Astrocyte (in vitro differentiated cells and primary cell): Measurements from ENCODE around the gene SLC38A3. TPM values are rescaled to one million over a fixed set of nuclear protein-coding genes. Genes with fewer than 3 reads are reported as not detected.

Experiments
- DNase-seq: peaks from one replicate; pipeline ENCODE4 v3.0.0-alpha.2; 2010; ENCODE audit warnings: low read depth
- FAIRE-seq: peaks from 2 replicates; lab custom pipeline; 2011; peaks lifted over from hg19 to GRCh38; lab: Jason Lieb, UNC
- H2AFZ ChIP-seq: 2 replicates; pipeline ENCODE4 v1.6.0; 2012; ENCODE audit warnings: low read depth, low read length, inconsistent platforms
- H3K27ac ChIP-seq: 2 replicates; pipeline ENCODE4 v1.5.1; 2011; ENCODE audit warnings: low read depth, low read length, inconsistent platforms
- H3K27me3 ChIP-seq: 2 replicates; pipeline ENCODE4 v1.6.0; 2011; ENCODE audit warnings: low read length, inconsistent platforms; ENCODE audit not compliant: insufficient read depth
- H3K36me3 ChIP-seq: 2 replicates; pipeline ENCODE4 v1.5.1; 2011; ENCODE audit warnings: low read length, inconsistent platforms; ENCODE audit not compliant: insufficient read depth
- H3K4me1 ChIP-seq: 2 replicates; pipeline ENCODE4 v1.5.1; 2011; ENCODE audit warnings: low read length, inconsistent platforms; ENCODE audit not compliant: insufficient read depth
- H3K4me2 ChIP-seq: 2 replicates; pipeline ENCODE4 v1.6.0; 2012; ENCODE audit warnings: low read length, inconsistent platforms
- H3K4me3 ChIP-seq: 2 replicates; pipeline ENCODE4 v1.5.1; 2011; ENCODE audit warnings: low read depth, mild to moderate bottlenecking, low read length, inconsistent platforms; ENCODE audit not compliant: insufficient read depth
- H3K79me2 ChIP-seq: 2 replicates; pipeline ENCODE4 v1.6.0; 2012; ENCODE audit warnings: mild to moderate bottlenecking, low read length, inconsistent platforms; ENCODE audit not compliant: insufficient read depth
- H3K9ac ChIP-seq: 2 replicates; pipeline ENCODE4 v1.6.0; 2012; ENCODE audit warnings: mild to moderate bottlenecking, low read length, inconsistent platforms
- H3K9me3 ChIP-seq: 2 replicates; pipeline ENCODE4 v1.5.1; 2012; ENCODE audit warnings: low read depth, mild to moderate bottlenecking, low read length, inconsistent platforms; ENCODE audit not compliant: insufficient read depth
- H4K20me1 ChIP-seq: 2 replicates; pipeline ENCODE4 v1.6.0; 2012; ENCODE audit warnings: low read length, inconsistent platforms; ENCODE audit not compliant: insufficient read depth
- H3K27ac Mint-ChIP-seq: one replicate; pipeline ENCODE4 v1.8.0; 2021; ENCODE audit warnings: mild to moderate bottlenecking, mixed read lengths; ENCODE audit not compliant: unreplicated experiment
- H3K27me3 Mint-ChIP-seq: one replicate; pipeline ENCODE4 v1.8.0; 2021; ENCODE audit warnings: low read depth, mixed read lengths; ENCODE audit not compliant: unreplicated experiment
- H3K36me3 Mint-ChIP-seq: one replicate; pipeline ENCODE4 v1.8.0; 2021; ENCODE audit warnings: low read depth, mixed read lengths; ENCODE audit not compliant: unreplicated experiment
- H3K4me1 Mint-ChIP-seq: one replicate; pipeline ENCODE4 v1.8.0; 2021; ENCODE audit warnings: low read depth, mixed read lengths; ENCODE audit not compliant: unreplicated experiment
- H3K4me3 Mint-ChIP-seq: one replicate; pipeline ENCODE4 v1.8.0; 2021; ENCODE audit warnings: mild to moderate bottlenecking, moderate library complexity, mixed read lengths; ENCODE audit not compliant: unreplicated experiment
- H3K9me3 Mint-ChIP-seq: one replicate; pipeline ENCODE4 v1.8.0; 2021; ENCODE audit warnings: mild to moderate bottlenecking, mixed read lengths; ENCODE audit not compliant: unreplicated experiment
- EZH2 ChIP-seq: IDR thresholded peaks from 2 replicates; pipeline ENCODE4 v1.6.1; 2012; ENCODE audit warnings: mild to moderate bottlenecking, low read length, inconsistent platforms; ENCODE audit not compliant: insufficient read depth
- total RNA-seq: library from RNA; stranded (reverse); gene quantifications from 2 replicates; pipeline ENCODE4 v1.2.1, GENCODE V29; 2021
- TF ChIP-seq, protein P1 (sequence below): IDR thresholded peaks from 2 replicates; pipeline ENCODE4 v1.5.1; 2011; ENCODE audit warnings: low read depth, mild to moderate bottlenecking, inconsistent platforms, low read length, moderate library complexity; ENCODE audit not compliant: insufficient read depth

SLC38A3 gene
- total RNA-seq, 1 donor from 2014 or later: 0.68 TPM

DNA sequence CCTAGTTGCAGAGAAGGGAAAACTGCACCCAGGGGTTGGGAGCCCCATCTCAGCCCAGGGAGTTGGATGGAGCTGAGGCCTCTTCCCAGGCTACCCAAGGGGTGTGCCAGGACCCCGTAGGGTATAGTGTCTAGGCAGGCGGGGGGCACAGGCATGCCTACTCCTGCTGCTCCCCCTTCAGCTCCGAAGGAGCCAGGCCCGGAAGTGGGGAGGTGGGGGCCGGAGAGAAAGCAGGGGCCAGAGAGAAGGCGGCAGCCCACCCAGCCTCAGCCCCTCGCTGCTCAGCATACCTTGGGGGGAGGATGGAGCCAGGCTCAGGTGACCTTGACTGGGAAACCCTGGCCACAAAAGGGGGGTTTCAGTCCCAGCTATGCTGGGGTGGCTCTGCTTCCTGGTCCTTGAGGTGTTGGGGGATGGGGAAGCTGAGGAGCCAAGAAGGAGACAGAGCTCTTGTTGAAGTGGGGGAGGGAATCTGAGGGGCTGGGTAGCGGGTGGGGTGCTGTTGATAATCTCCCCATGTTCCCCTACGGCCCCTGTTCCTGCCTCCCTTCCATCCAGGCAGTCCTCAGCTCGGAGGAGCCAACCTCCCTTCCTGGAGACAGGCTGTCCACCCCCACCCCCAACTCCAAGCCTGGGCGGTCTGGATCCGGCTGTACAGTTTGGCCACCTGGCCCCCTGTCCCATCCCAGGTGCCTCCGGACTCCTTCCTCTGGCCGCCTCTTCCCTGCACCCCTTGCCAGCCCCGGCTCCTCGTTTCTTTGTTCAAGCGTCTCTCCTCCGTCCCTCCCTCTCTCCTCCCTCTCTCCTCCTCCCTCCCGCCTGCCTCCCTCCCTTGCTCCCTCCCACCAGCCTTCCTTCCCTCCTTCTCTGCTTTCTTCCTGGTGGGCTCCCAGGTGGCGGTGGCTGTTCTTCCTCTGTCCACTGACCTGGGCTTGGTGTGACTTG, 48.2 kb upstream of the SLC38A3 start:
- no peak for DNase-seq
- peaks cover 9% of the 10 kb centered on the region for H3K27me3 ChIP-seq
- no peak overlapping the region for H3K27ac ChIP-seq
- Mint-ChIP-seq H3K27ac (no peak overlapping the region), H3K27me3 (peaks cover 46% of the 10 kb centered on the region), H3K4me1 (peaks cover 13% of the 10 kb centered on the region), H3K4me3 (peak overlapping the region; percentile 87), H3K9me3 (peaks cover 2% of the 10 kb centered on the region), H3K36me3 (no peaks in the 10 kb centered on the region)
- peak overlapping the region; percentile 66 for H2AFZ ChIP-seq
- TF ChIP-seq EZH2: no peak
- TF ChIP-seq, protein P1, sequence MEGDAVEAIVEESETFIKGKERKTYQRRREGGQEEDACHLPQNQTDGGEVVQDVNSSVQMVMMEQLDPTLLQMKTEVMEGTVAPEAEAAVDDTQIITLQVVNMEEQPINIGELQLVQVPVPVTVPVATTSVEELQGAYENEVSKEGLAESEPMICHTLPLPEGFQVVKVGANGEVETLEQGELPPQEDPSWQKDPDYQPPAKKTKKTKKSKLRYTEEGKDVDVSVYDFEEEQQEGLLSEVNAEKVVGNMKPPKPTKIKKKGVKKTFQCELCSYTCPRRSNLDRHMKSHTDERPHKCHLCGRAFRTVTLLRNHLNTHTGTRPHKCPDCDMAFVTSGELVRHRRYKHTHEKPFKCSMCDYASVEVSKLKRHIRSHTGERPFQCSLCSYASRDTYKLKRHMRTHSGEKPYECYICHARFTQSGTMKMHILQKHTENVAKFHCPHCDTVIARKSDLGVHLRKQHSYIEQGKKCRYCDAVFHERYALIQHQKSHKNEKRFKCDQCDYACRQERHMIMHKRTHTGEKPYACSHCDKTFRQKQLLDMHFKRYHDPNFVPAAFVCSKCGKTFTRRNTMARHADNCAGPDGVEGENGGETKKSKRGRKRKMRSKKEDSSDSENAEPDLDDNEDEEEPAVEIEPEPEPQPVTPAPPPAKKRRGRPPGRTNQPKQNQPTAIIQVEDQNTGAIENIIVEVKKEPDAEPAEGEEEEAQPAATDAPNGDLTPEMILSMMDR: no peak
- H3K4me1 ChIP-seq: peaks cover 20% of the 10 kb centered on the region
- H3K4me3 ChIP-seq: peak overlapping the region; percentile 52
- no peaks in the 10 kb centered on the region for H4K20me1 ChIP-seq
- FAIRE-seq: no peak
- no peaks in the 10 kb centered on the region for H3K79me2 ChIP-seq
- H3K36me3 ChIP-seq: no peaks in the 10 kb centered on the region
- H3K9ac ChIP-seq: peak overlapping the region; percentile 62
- peak overlapping the region; percentile 86 for H3K4me2 ChIP-seq
- H3K9me3 ChIP-seq: no peaks in the 10 kb centered on the region

DNA sequence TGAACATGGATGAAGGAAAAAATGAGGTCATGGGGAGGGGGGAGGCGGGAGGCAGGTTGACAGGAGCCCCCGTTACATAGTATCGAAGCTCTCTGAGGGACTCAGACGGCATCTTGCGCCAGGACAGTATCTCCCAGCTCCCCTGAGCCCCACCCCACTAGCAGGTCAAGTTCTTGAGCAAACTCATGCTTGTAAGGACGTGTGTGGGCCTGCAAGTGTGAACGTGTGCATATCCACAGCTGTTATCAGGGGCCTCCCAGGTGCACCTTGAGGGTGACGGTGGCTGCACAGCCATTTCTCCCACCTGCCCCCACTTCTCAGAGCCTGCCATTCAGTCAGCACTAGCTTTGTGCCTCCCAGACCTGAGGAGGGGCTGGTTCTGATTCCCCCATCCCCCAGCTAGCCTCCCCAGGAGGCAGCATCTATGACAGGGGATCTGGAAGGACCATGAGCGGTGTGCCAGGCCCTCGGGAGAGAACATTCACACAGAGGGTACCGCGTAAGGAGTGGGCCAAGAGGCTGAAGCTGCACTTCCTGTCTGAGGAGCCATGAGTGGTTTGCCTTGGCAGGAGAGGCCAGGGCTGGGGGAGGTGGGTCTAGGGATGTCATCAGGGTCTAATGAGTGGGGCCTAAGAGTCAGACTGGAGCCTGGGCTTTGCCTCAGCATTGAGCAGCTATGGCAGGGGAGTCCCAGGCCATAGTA, 47.1 kb upstream of the SLC38A3 start:
- Histone ChIP-seq H3K9me3 (no peaks in the 10 kb centered on the region), H3K27me3 (peaks cover 9% of the 10 kb centered on the region), H3K27ac (no peak overlapping the region), H4K20me1 (no peaks in the 10 kb centered on the region), H3K4me3 (no peak overlapping the region), H3K4me1 (peaks cover 20% of the 10 kb centered on the region), H3K4me2 (no peak overlapping the region), H3K79me2 (no peaks in the 10 kb centered on the region), H3K9ac (no peak overlapping the region), H3K36me3 (no peaks in the 10 kb centered on the region), H2AFZ (no peak overlapping the region)
- Mint-ChIP-seq H3K36me3 (no peaks in the 10 kb centered on the region), H3K27ac (peak overlapping the region; percentile 58), H3K4me3 (no peak overlapping the region), H3K9me3 (peaks cover 2% of the 10 kb centered on the region), H3K27me3 (peaks cover 46% of the 10 kb centered on the region), H3K4me1 (peaks cover 13% of the 10 kb centered on the region)
- TF ChIP-seq, protein P1: no peak
- TF ChIP-seq EZH2: no peak
- FAIRE-seq (no peak), DNase-seq (no peak)
